Hematopoietic multipotent progenitor cell treated with erythropoietin and hydrocortisone succinate and interleukin-3 and kit ligand, for 8 days (in vitro differentiated cells): ENCODE measurements around the gene PREPL.

ENCODE experiments used
- DNase-seq: peaks from one replicate; pipeline ENCODE4 v3.0.0-alpha.2; 2015

PREPL gene

GRCh38 chr2:44291281-44292248, 69.7 kb downstream of the PREPL start:
- DNase-seq: peak; percentile 48

GRCh38 chr2:44290261-44290660, 71.0 kb downstream of the PREPL start:
- no peak for DNase-seq

GRCh38 chr2:44286884-44287638, 74.2 kb downstream of the PREPL start:
- no peak for DNase-seq

GRCh38 chr2:44286119-44286883, 75.0 kb downstream of the PREPL start:
- DNase-seq: no peak

- no peak for DNase-seq
Observed at GRCh38 chr2:44285174-44285573, 76.1 kb downstream of the PREPL start.

- no peak for DNase-seq
Observed at GRCh38 chr2:44283116-44283666, 78.1 kb downstream of the PREPL start.

- DNase-seq: no peak
Observed at GRCh38 chr2:44280869-44281268, 80.4 kb downstream of the PREPL start.

- DNase-seq: no peak
Observed at GRCh38 chr2:44277541-44277940, 83.8 kb downstream of the PREPL start.

GRCh38 chr2:44275927-44276303, 85.4 kb downstream of the PREPL start:
- DNase-seq: no peak

- no peak for DNase-seq
Observed at GRCh38 chr2:44273596-44273995, 87.7 kb downstream of the PREPL start.

- no peak for DNase-seq
Observed at GRCh38 chr2:44273076-44273475, 88.2 kb downstream of the PREPL start.

- no peak for DNase-seq
Observed at GRCh38 chr2:44271296-44271695, 90.0 kb downstream of the PREPL start.

- DNase-seq: no peak
Observed at GRCh38 chr2:44269831-44270230, 91.5 kb downstream of the PREPL start.

- DNase-seq: no peak
Observed at GRCh38 chr2:44267796-44268648, 93.3 kb downstream of the PREPL start.
